GM18517 (cell line): ENCODE results near the gene F7.

ENCODE experiments used
- ATAC-seq: cut with Tn5 transposase; IDR thresholded peaks from one replicate; pipeline ENCODE4 v1.9.1; 2021; ENCODE audit warnings: mild to moderate bottlenecking, moderate library complexity; ENCODE audit not compliant: unreplicated experiment

F7 gene

GRCh38 chr13:113086031-113086750, 19.4 kb upstream of the F7 start:
- no peak for ATAC-seq

- ATAC-seq: no peak
These were observed 18.3 kb upstream of the F7 start for GRCh38 chr13:113086991-113087922.

DNA sequence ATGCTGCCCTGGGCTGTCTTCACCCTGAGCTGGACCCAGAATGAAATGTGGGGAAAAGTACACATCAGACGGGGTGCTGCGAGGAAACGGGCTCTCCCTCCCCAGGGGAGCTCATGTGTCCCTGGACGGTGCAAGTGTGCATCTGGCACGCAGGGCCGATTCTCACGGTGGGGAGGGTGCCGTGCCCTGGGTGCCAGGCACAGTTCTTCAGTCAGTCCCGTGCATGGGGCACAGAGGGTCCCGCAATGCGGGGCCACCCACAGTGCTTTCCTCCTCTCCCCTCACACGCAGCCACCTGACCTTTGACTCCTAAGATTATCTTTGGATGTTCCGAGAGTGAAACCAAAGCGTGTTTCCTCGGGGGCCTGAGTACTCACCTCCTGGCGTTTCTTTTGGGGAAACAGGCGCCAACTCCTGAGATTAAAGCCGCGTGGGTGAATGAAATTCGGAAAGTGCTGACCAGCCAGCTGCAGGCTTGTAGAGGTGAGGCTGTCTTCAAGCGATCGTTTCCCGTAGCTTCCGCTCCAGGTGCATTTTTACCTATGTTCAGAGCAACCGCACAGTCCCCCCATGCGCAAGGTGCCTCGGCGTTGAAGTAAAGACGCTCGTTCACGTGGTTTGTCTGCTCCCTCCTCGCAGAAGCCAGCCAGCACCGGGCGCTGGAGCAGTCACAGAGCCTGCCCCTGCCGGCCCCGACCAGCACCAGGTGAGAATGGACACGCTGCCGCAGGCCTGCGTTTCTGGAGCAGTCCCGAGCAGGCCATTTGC, 17.5 kb upstream of the F7 start:
- ATAC-seq: no peak

GRCh38 chr13:113088691-113089020, 16.9 kb upstream of the F7 start:
- ATAC-seq: no peak

- no peak for ATAC-seq
These were observed 15.7 kb upstream of the F7 start for GRCh38 chr13:113089693-113090414.

GRCh38 chr13:113090415-113090770, 15.2 kb upstream of the F7 start:
- no peak for ATAC-seq

DNA sequence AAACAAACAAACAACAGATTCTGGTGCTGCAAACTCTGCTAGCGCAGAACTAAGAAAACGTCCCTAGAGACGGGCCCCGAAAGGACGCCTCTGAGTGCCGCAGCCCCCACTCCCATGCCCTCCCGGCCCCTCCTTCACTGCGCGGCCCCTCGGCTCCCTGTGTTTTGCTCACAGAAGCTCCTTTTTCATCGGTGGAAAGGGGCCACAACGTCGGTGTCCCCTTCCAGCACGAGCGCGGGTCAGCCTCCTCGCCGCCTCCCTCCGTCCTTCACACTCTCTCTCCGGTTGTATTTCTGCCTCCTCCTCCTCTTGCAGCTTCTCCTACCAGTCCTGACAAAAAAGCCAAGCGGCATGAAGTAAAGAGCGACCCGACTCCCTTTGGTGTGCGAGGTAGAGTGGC, 14.8 kb upstream of the F7 start:
- no peak for ATAC-seq

DNA sequence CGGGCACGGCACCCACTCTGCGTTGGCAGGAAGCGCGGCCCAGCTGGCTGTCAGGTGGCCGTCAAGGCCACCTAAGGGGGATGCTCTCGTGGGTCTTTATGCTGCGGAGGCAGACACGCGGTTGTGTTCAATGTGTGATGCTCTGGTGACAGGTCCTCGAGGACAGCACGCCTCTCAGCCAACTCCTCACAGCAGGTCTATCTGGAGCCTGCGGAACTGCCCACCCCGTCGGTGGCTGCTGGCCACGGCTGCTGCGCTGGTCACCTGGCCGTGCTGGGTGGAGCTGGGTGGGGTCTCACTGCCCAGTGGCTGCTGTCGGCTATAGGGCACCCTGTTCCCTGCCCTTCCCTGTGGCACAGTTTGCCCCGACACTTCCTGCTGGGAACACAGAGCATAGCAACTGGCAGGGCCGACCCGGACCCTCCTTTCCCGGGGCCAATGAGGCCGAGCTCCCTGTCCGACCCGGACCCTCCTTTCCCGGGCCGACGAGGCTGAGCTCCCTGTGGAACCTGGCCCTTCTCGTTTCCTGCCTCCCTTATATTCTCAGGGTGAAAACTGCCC, 14.3 kb upstream of the F7 start:
- ATAC-seq: no peak

- no peak for ATAC-seq
These were observed 13.5 kb upstream of the F7 start for GRCh38 chr13:113091891-113092775.

GRCh38 chr13:113092776-113093579, 12.6 kb upstream of the F7 start:
- no peak for ATAC-seq

GRCh38 chr13:113093580-113094409, 11.8 kb upstream of the F7 start:
- ATAC-seq: no peak

DNA sequence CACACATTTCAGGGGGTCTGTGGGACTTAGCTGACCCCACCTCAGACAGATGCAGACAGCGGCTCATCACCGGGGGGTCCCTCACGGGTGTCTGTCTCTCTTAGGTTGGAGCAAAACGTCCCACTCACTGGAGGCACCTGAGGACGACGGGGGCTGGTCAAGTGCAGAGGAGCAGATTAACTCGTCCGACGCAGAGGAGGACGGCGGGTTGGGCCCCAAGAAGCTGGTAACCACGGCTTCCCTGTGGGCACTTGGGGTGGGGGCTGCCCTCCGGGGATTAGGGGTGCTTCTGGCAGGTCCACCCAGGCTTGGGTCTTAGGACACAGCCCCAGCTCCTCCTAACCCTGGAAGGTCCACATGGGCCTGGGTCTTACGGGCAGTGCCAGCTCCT, 11.2 kb upstream of the F7 start:
- ATAC-seq: no peak

- no peak for ATAC-seq
These were observed 10.2 kb upstream of the F7 start for GRCh38 chr13:113095146-113096051.

- no peak for ATAC-seq
These were observed 9.4 kb upstream of the F7 start for GRCh38 chr13:113096052-113096744.

DNA sequence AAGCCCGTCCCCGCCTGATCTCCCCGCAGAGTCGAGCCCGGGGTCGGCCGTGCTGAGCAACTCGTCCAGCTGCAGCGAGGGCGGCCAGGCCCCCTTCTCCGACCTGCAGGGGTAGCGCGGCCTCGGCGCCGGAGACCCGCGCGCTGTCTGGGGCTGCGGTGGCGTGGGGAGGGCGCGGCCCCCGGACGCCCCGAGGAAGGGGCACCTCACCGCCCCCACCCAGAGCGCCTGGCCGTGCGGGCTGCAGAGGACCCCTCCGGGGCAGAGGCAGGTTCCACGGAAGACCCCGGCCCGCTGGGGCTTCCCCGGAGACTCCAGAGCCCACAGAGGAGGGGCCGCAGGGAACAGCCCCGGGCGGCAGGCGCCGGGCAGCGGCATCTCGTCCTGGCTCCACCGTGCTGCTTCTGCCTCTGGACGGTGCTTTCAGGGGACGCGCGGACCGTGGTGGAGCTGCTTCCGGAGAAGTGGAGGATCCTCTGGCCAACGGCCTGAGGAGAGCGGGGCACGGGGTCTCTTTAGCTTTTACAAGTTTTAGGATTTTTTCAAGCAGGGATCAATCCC, 8.8 kb upstream of the F7 start:
- no peak for ATAC-seq

DNA sequence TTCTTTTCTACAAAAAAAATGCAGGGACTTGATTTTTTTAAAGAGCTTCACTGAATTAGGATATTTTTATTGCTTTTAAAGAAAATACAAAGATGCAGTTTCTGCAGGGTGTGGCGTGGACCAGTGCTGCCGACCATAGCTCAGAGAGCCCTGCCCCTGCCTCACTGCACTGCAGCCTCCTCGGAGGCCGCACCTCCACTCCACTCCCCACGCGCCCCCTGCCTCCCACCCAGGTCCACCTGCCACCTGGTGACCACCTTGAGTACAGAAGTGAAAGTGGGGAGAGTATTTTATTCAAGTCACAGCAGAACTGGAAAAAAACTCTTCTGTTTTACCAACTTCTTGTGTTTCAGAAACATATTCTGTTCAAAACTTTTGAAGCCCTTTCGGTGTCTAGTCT, 7.9 kb upstream of the F7 start:
- no peak for ATAC-seq
